Testis (tissue), 3 donors: ENCODE results near the gene PLCL1. TPM values are rescaled to one million over a fixed set of nuclear protein-coding genes. Genes with fewer than 3 reads are reported as not detected.

Experiments
- DNase-seq: peaks from one replicate; pipeline ENCODE4 v3.0.0-alpha.2; 2019
- H3K27ac ChIP-seq, 2 donors: fragments of 200-600 bp; sonication (generic); one replicate each; pipeline ENCODE4 v1.5.1; 2019
- H3K27me3 ChIP-seq: fragments of 200-600 bp; sonication (generic); one replicate; pipeline ENCODE4 v1.5.1; 2019
- H3K36me3 ChIP-seq: fragments of 200-600 bp; sonication (generic); one replicate; pipeline ENCODE4 v1.5.1; 2017; ENCODE audit warnings: low read depth; ENCODE audit errors: missing control alignments
- H3K4me1 ChIP-seq: fragments of 200-600 bp; sonication (generic); one replicate; pipeline ENCODE4 v1.5.1; 2019
- H3K4me3 ChIP-seq, 2 donors: fragments of 200-600 bp; sonication (generic); one replicate each; pipeline ENCODE4 v1.5.1; 2017 to 2019
- H3K9me3 ChIP-seq: fragments of 200-600 bp; sonication (generic); one replicate; pipeline ENCODE4 v1.5.1; 2017
- CTCF ChIP-seq, 3 experiments: fragments of 450-650 bp in 2 of 3; fragments of 200-600 bp in 1 of 3; sonication (generic) in 1 of 3; IDR thresholded peaks; one replicate each; pipeline ENCODE4 v1.5.1; 2016 to 2019; ENCODE audit warnings: antibody characterized with exemption in 3 of 3, mild to moderate bottlenecking in 2 of 3, moderate library complexity in 1 of 3
- POLR2A ChIP-seq: fragments of 450-650 bp; IDR thresholded peaks from one replicate; pipeline ENCODE4 v1.6.1; 2017; ENCODE audit warnings: antibody characterized with exemption, mild to moderate bottlenecking, moderate library complexity
- WGBS, 2 donors: methylation state at CpG; one replicate each; pipeline ENCODE4 v1.1.5; 2018; 5-methylcytosine and 5-hydroxymethylcytosine counted together
- intact Hi-C: fragments of 100-400 bp; cut with DNase I; formaldehyde crosslinking; loops from one replicate; pipeline ENCODE4 v1.15.1; 2023; ENCODE audit warnings: low total_unique reads
- polyA plus RNA-seq: library from polyadenylated mRNA; stranded (reverse); fragments of 350-450 nt; fragmentation: Illumina TruSeq; extraction: RNeasy Lipid Tissue Mini Kit (QIAGEN cat#74804); gene quantifications from one replicate; pipeline ENCODE4 v1.2.3, GENCODE V29; 2014; ENCODE audit warnings: low read depth, low replicate concordance; ENCODE audit not compliant: insufficient read depth
- total RNA-seq, 2 donors: library from RNA; depleted of rRNA; stranded (reverse); fragments of >200 nt; gene quantifications; one replicate each; pipeline ENCODE4 v1.2.3, GENCODE V29; 2016

The PLCL1 gene
- total and polyA plus RNA-seq, 3 donors from 2014 or later, result 2.1 to 2.6 (median 2.4) TPM

- no peaks in the 10 kb centered on the region for H3K36me3 ChIP-seq
- intact Hi-C loops, result no loop called here
- no peaks in the 10 kb centered on the region for H3K27me3 ChIP-seq
- DNase-seq, result no peak
- no peaks in the 10 kb centered on the region for H3K9me3 ChIP-seq
- no peaks in the 10 kb centered on the region for H3K4me1 ChIP-seq
- no peak overlapping the region for H3K4me3 ChIP-seq
- 79 to 90% methylated on average over 1 of the region's 1 CpG for WGBS, 2 donors
- TF ChIP-seq CTCF (IDR thresholded peaks at IDR 0.05) (no peak), POLR2A (no peak)
- H3K27ac ChIP-seq, result no peak overlapping the region
Observed at GRCh38 chr2:197862246-197862955, 58.0 kb downstream of the PLCL1 start.

- 93 to 98% methylated on average over 1 of the region's 1 CpG for WGBS, 2 donors
- intact Hi-C loops, result no loop called here
- Histone ChIP-seq H3K27ac (no peak overlapping the region), H3K4me3 (no peak overlapping the region), H3K9me3 (no peaks in the 10 kb centered on the region), H3K27me3 (no peaks in the 10 kb centered on the region), H3K4me1 (no peaks in the 10 kb centered on the region), H3K36me3 (no peaks in the 10 kb centered on the region)
- no peak for DNase-seq
- no peak for TF ChIP-seq POLR2A
- no peak for TF ChIP-seq CTCF (IDR thresholded peaks at IDR 0.05)
Observed at GRCh38 chr2:197863744-197864143, 59.4 kb downstream of the PLCL1 start.

- no peaks in the 10 kb centered on the region for H3K36me3 ChIP-seq
- H3K27ac ChIP-seq, result no peak overlapping the region
- no peaks in the 10 kb centered on the region for H3K27me3 ChIP-seq
- no peaks in the 10 kb centered on the region for H3K9me3 ChIP-seq
- H3K4me1 ChIP-seq, result no peaks in the 10 kb centered on the region
- TF ChIP-seq CTCF (IDR thresholded peaks at IDR 0.05), result no peak
- no peak for TF ChIP-seq POLR2A
- DNase-seq, result no peak
- intact Hi-C loops, result no loop called here
- H3K4me3 ChIP-seq, result no peak overlapping the region
Observed at GRCh38 chr2:197866455-197866854, 62.1 kb downstream of the PLCL1 start.

- H3K4me3 ChIP-seq, result no peak overlapping the region
- DNase-seq, result no peak
- no peaks in the 10 kb centered on the region for H3K36me3 ChIP-seq
- TF ChIP-seq POLR2A, result no peak
- no peak for TF ChIP-seq CTCF (IDR thresholded peaks at IDR 0.05)
- intact Hi-C loops, result no loop called here
- H3K4me1 ChIP-seq, result no peaks in the 10 kb centered on the region
- H3K27me3 ChIP-seq, result no peaks in the 10 kb centered on the region
- H3K9me3 ChIP-seq, result no peaks in the 10 kb centered on the region
- no peak overlapping the region for H3K27ac ChIP-seq
- 96% methylated on average over 2 of the region's 2 CpGs for WGBS, 2 donors
Observed at GRCh38 chr2:197867033-197867432, 62.6 kb downstream of the PLCL1 start.

GRCh38 chr2:197867624-197868023 lies 63.2 kb downstream of the PLCL1 start:
- Histone ChIP-seq H3K4me3 (no peak overlapping the region), H3K36me3 (no peaks in the 10 kb centered on the region), H3K27ac (no peak overlapping the region), H3K9me3 (no peaks in the 10 kb centered on the region), H3K27me3 (no peaks in the 10 kb centered on the region), H3K4me1 (no peaks in the 10 kb centered on the region)
- intact Hi-C loops, result no loop called here
- TF ChIP-seq CTCF (IDR thresholded peaks at IDR 0.05), result no peak
- TF ChIP-seq POLR2A, result no peak
- WGBS, 2 donors, result 71 to 86% methylated on average over 3 of the region's 3 CpGs
- DNase-seq, result no peak
